PFSK-1 (cell line): Measurements from ENCODE around the gene ADAP1.

Experiments
- FOXP2 ChIP-seq: optimal IDR thresholded peaks from 2 replicates; pipeline ENCODE3; 2011; ENCODE audit warnings: borderline replicate concordance, control low read depth, inconsistent platforms; ENCODE audit not compliant: insufficient read depth; ENCODE audit errors: extremely low read length, extremely low read depth
- POLR2AphosphoS5 ChIP-seq: IDR thresholded peaks from 2 replicates; pipeline ENCODE4 v1.6.1; 2012; ENCODE audit warnings: low read depth, mild to moderate bottlenecking, control low read depth, low read length, moderate library complexity
- REST ChIP-seq, 2 experiments: IDR thresholded peaks; 2 replicates each; pipeline versions ENCODE4 v1.6.1 to v1.8.0; 2011 to 2012; ENCODE audit warnings: low read depth in 2 of 2, low read length in 2 of 2, control low read depth in 1 of 2, inconsistent platforms in 1 of 2, mild to moderate bottlenecking in 1 of 2, moderate library complexity in 1 of 2; ENCODE audit not compliant: insufficient read depth in 1 of 2
- SIN3A ChIP-seq: IDR thresholded peaks from 2 replicates; pipeline ENCODE4 v1.6.1; 2012; ENCODE audit warnings: mild to moderate bottlenecking, low read length, moderate library complexity, borderline replicate concordance; ENCODE audit not compliant: insufficient read depth
- TAF1 ChIP-seq: IDR thresholded peaks from 2 replicates; pipeline ENCODE4 v1.6.1; 2012; ENCODE audit warnings: low read length, control low read depth, borderline replicate concordance; ENCODE audit not compliant: insufficient read depth

The ADAP1 gene

GRCh38 chr7:849145-849544 lies 105.3 kb downstream of the ADAP1 start:
- no peak for TF ChIP-seq TAF1
- no peak for TF ChIP-seq REST (IDR thresholded peaks at IDR 0.05; ENCODE audit: insufficient read depth in 1 of 2, low read depth in 2 of 2, low read length in 2 of 2)
- no peak for TF ChIP-seq POLR2AphosphoS5
- no peak for TF ChIP-seq SIN3A
- TF ChIP-seq FOXP2 = no peak
